ENCODE measurements around the gene ENDOU.

- TF ChIP-seq POLR2AphosphoS5 (IDR thresholded peaks at IDR 0.05) = no peak
- no peak for TF ChIP-seq CTCF (IDR thresholded peaks at IDR 0.05)
- no peak for TF ChIP-seq POLR2A (IDR thresholded peaks at IDR 0.05)
These were observed 25.0 kb downstream of the ENDOU start for GRCh38 chr12:47700263-47700662.

All from gastroesophageal sphincter (tissue), 3 donors.